ENCODE data around the gene HOXD12.

Gene HOXD12

GRCh38 chr2:176134035-176134434, 34.4 kb downstream of the HOXD12 start:
- H3K9me3 ChIP-seq (ENCODE audit: control insufficient read depth in 2 of 2, low read length in 2 of 2) = no peaks in the 10 kb centered on the region
- no peak overlapping the region for H3K4me3 ChIP-seq (ENCODE audit: low read length in 2 of 2)
- peaks cover 12 to 13% of the 10 kb centered on the region in 2 donors for H3K4me1 ChIP-seq (ENCODE audit: control insufficient read depth in 2 of 2, insufficient read depth in 2 of 2, low read length in 2 of 2)
- H3K9ac ChIP-seq (ENCODE audit: low read depth in 1 of 2, low read length in 2 of 2) = no peak overlapping the region
- no peak overlapping the region for H3K27ac ChIP-seq (ENCODE audit: low read depth in 2 of 2, low read length in 2 of 2)
- no peaks in the 10 kb centered on the region for H3K36me3 ChIP-seq (ENCODE audit: control insufficient read depth in 2 of 2, insufficient read depth in 2 of 2, low read length in 2 of 2)
- H3K27me3 ChIP-seq (ENCODE audit: control insufficient read depth in 2 of 2, insufficient read depth in 2 of 2, low read length in 2 of 2) = peaks cover 8 to 22% of the 10 kb centered on the region in 2 donors

GRCh38 chr2:176135035-176135440, 35.4 kb downstream of the HOXD12 start:
- peaks cover 12 to 22% of the 10 kb centered on the region in 2 donors for H3K27me3 ChIP-seq (ENCODE audit: control insufficient read depth in 2 of 2, insufficient read depth in 2 of 2, low read length in 2 of 2)
- H3K4me1 ChIP-seq (ENCODE audit: control insufficient read depth in 2 of 2, insufficient read depth in 2 of 2, low read length in 2 of 2) = peaks cover 10 to 11% of the 10 kb centered on the region in 2 donors
- no peak overlapping the region for H3K9ac ChIP-seq (ENCODE audit: low read depth in 1 of 2, low read length in 2 of 2)
- H3K4me3 ChIP-seq (ENCODE audit: low read length in 2 of 2) = peak overlapping the region in 1 of 2 donors; percentile 20
- H3K27ac ChIP-seq (ENCODE audit: low read depth in 2 of 2, low read length in 2 of 2) = peak overlapping the region; percentile 77 to 83
- H3K36me3 ChIP-seq (ENCODE audit: control insufficient read depth in 2 of 2, insufficient read depth in 2 of 2, low read length in 2 of 2) = no peaks in the 10 kb centered on the region
- H3K9me3 ChIP-seq (ENCODE audit: control insufficient read depth in 2 of 2, low read length in 2 of 2) = no peaks in the 10 kb centered on the region

DNA sequence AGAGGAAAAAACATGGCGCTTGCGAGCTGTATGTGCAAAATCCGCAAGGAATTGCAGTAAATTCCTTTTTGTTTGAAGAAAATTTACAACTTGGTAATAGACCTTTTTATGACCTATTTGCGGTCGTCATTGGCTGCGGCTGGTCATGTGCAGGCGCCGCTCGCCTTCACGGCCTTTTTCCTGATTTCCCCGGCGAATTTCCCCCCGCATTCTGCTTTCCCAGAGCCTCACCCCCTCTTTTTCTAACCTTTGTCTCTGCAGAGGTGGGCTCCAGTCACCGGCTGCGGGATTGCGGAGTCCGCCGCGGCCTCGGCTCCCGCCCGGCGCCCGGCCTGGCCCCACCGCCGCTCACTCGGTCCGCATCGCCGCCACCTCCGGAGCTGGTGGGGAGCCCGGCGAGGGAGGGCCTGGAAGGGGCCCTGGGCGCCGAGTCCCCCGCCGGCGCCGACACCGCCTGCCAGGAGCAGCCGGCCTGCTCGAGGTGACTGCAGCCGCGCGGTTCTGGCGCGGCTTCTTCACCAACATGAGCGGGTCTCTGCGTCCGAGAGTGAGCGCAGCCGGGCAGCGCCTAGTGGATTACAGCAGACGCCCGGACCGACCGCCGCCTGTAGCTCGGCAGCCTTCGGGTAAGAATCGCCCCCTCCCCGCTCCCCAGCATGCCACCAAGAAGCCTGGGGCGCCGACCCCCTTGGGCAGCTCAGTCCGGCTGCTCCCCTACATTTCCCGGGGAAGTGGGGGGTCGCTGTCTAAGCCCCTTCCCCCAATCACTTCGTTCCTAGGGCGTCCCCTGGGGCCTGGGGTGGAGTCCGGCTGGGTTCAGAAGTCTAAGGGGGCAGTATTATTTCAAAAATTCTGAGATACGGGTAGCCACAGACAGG, 37.0 kb downstream of the HOXD12 start:
- no peaks in the 10 kb centered on the region for H3K36me3 ChIP-seq (ENCODE audit: control insufficient read depth in 2 of 2, insufficient read depth in 2 of 2, low read length in 2 of 2)
- peaks cover 9 to 17% of the 10 kb centered on the region in 2 donors for H3K27me3 ChIP-seq (ENCODE audit: control insufficient read depth in 2 of 2, insufficient read depth in 2 of 2, low read length in 2 of 2)
- peak overlapping the region; percentile 77 to 83 for H3K27ac ChIP-seq (ENCODE audit: low read depth in 2 of 2, low read length in 2 of 2)
- peaks cover 17 to 18% of the 10 kb centered on the region in 2 donors for H3K4me1 ChIP-seq (ENCODE audit: control insufficient read depth in 2 of 2, insufficient read depth in 2 of 2, low read length in 2 of 2)
- H3K4me3 ChIP-seq (ENCODE audit: low read length in 2 of 2) = peak overlapping the region; percentile 76 to 82
- H3K9ac ChIP-seq (ENCODE audit: low read depth in 1 of 2, low read length in 2 of 2) = peak overlapping the region; percentile 64 to 75
- no peaks in the 10 kb centered on the region for H3K9me3 ChIP-seq (ENCODE audit: control insufficient read depth in 2 of 2, low read length in 2 of 2)

- H3K27me3 ChIP-seq (ENCODE audit: control insufficient read depth in 2 of 2, insufficient read depth in 2 of 2, low read length in 2 of 2) = peaks cover 8 to 13% of the 10 kb centered on the region in 2 donors
- no peaks in the 10 kb centered on the region for H3K9me3 ChIP-seq (ENCODE audit: control insufficient read depth in 2 of 2, low read length in 2 of 2)
- H3K36me3 ChIP-seq (ENCODE audit: control insufficient read depth in 2 of 2, insufficient read depth in 2 of 2, low read length in 2 of 2) = no peaks in the 10 kb centered on the region
- peaks cover 17 to 18% of the 10 kb centered on the region in 2 donors for H3K4me1 ChIP-seq (ENCODE audit: control insufficient read depth in 2 of 2, insufficient read depth in 2 of 2, low read length in 2 of 2)
- peak overlapping the region; percentile 76 to 82 for H3K4me3 ChIP-seq (ENCODE audit: low read length in 2 of 2)
- peak overlapping the region; percentile 77 to 83 for H3K27ac ChIP-seq (ENCODE audit: low read depth in 2 of 2, low read length in 2 of 2)
- H3K9ac ChIP-seq (ENCODE audit: low read depth in 1 of 2, low read length in 2 of 2) = peak overlapping the region; percentile 64 to 75
Measured at GRCh38 chr2:176137252-176137580, 37.6 kb downstream of the HOXD12 start.

GRCh38 chr2:176137906-176138305, 38.3 kb downstream of the HOXD12 start:
- H3K36me3 ChIP-seq (ENCODE audit: control insufficient read depth in 2 of 2, insufficient read depth in 2 of 2, low read length in 2 of 2) = no peaks in the 10 kb centered on the region
- no peak overlapping the region for H3K9ac ChIP-seq (ENCODE audit: low read depth in 1 of 2, low read length in 2 of 2)
- H3K4me3 ChIP-seq (ENCODE audit: low read length in 2 of 2) = peak overlapping the region in 1 of 2 donors; percentile 8
- H3K27me3 ChIP-seq (ENCODE audit: control insufficient read depth in 2 of 2, insufficient read depth in 2 of 2, low read length in 2 of 2) = peaks cover 4 to 10% of the 10 kb centered on the region in 2 donors
- H3K4me1 ChIP-seq (ENCODE audit: control insufficient read depth in 2 of 2, insufficient read depth in 2 of 2, low read length in 2 of 2) = peaks cover 18 to 21% of the 10 kb centered on the region in 2 donors
- no peaks in the 10 kb centered on the region for H3K9me3 ChIP-seq (ENCODE audit: control insufficient read depth in 2 of 2, low read length in 2 of 2)
- no peak overlapping the region for H3K27ac ChIP-seq (ENCODE audit: low read depth in 2 of 2, low read length in 2 of 2)

DNA sequence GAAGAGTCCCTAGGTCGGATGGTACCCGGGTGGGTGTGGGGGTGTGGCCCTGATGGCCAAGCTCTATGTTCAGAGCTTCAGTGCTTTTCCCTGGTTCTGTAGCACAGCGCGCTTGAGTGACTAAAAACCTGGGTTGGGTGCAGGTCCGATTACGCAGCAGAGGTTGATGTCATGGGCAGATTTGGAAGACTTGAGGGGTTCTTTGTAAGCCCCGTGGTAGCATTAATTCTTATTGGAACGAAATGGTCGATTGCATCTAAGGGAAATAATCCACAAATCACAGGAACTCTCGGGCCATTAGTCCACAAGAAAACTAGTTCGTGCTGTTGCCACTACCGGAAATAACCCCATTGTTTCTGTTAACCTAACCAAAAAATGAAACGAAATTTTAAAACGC, 38.9 kb downstream of the HOXD12 start:
- Histone ChIP-seq H3K27ac (ENCODE audit: low read depth in 2 of 2, low read length in 2 of 2) (peak overlapping the region; percentile 2 to 61), H3K9me3 (ENCODE audit: control insufficient read depth in 2 of 2, low read length in 2 of 2) (no peaks in the 10 kb centered on the region), H3K27me3 (ENCODE audit: control insufficient read depth in 2 of 2, insufficient read depth in 2 of 2, low read length in 2 of 2) (peaks cover 3 to 10% of the 10 kb centered on the region in 2 donors), H3K4me1 (ENCODE audit: control insufficient read depth in 2 of 2, insufficient read depth in 2 of 2, low read length in 2 of 2) (peaks cover 23 to 27% of the 10 kb centered on the region in 2 donors), H3K4me3 (ENCODE audit: low read length in 2 of 2) (peak overlapping the region in 1 of 2 donors; percentile 41), H3K36me3 (ENCODE audit: control insufficient read depth in 2 of 2, insufficient read depth in 2 of 2, low read length in 2 of 2) (no peaks in the 10 kb centered on the region), H3K9ac (ENCODE audit: low read depth in 1 of 2, low read length in 2 of 2) (no peak overlapping the region)

- H3K4me1 ChIP-seq (ENCODE audit: control insufficient read depth in 2 of 2, insufficient read depth in 2 of 2, low read length in 2 of 2) = peaks cover 23 to 27% of the 10 kb centered on the region in 2 donors
- H3K27ac ChIP-seq (ENCODE audit: low read depth in 2 of 2, low read length in 2 of 2) = peak overlapping the region; percentile 16 to 61
- H3K27me3 ChIP-seq (ENCODE audit: control insufficient read depth in 2 of 2, insufficient read depth in 2 of 2, low read length in 2 of 2) = peaks cover 3 to 10% of the 10 kb centered on the region in 2 donors
- H3K4me3 ChIP-seq (ENCODE audit: low read length in 2 of 2) = peak overlapping the region in 1 of 2 donors; percentile 41
- H3K9ac ChIP-seq (ENCODE audit: low read depth in 1 of 2, low read length in 2 of 2) = peak overlapping the region in 1 of 2 donors; percentile 32
- H3K9me3 ChIP-seq (ENCODE audit: control insufficient read depth in 2 of 2, low read length in 2 of 2) = no peaks in the 10 kb centered on the region
- no peaks in the 10 kb centered on the region for H3K36me3 ChIP-seq (ENCODE audit: control insufficient read depth in 2 of 2, insufficient read depth in 2 of 2, low read length in 2 of 2)
Measured at GRCh38 chr2:176138923-176139660, 39.5 kb downstream of the HOXD12 start.

DNA sequence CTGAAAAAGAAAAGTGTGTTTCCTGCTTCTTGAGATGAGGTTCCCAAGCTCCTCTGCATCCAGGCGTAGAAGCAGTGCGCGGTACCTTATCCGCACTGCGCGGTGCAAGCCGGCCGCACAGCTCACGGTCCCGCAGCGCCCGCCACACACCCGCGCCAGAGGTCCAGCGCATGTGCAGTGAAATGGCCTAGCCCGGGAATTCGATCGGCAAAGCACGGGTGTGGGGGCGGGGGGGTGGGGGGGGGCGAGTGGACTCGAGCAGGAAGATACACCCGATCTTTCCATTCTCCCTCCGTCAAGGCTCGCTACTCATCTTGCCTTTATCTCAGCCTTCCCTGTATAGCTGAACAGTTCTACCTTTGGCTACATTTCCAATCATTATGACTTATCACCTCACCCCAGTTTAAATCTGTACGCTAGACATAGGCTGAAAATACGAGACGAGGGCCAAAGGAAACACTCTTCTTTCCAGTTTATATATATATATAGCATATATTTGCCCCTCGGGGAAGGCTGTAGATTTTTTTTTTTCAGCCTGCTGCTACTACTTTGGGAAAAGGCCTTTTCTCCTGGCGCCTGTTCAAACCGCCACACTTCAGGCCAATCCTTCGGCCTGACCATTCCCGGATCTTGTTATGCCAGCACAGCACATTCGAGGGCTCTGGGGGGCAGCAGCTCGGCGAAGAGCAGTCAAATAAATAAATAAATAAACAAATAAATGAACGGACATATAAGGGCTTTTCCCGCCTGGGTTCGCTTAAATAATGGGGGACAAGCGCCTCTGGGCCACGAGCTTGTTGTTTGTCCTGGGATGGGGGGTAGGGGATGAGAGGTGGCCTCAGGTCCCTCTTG, 40.3 kb downstream of the HOXD12 start:
- H3K4me1 ChIP-seq (ENCODE audit: control insufficient read depth in 2 of 2, insufficient read depth in 2 of 2, low read length in 2 of 2) = peaks cover 26 to 28% of the 10 kb centered on the region in 2 donors
- H3K4me3 ChIP-seq (ENCODE audit: low read length in 2 of 2) = peak overlapping the region in 1 of 2 donors; percentile 76
- H3K36me3 ChIP-seq (ENCODE audit: control insufficient read depth in 2 of 2, insufficient read depth in 2 of 2, low read length in 2 of 2) = no peaks in the 10 kb centered on the region
- H3K9ac ChIP-seq (ENCODE audit: low read depth in 1 of 2, low read length in 2 of 2) = peak overlapping the region in 1 of 2 donors; percentile 72
- no peaks in the 10 kb centered on the region for H3K9me3 ChIP-seq (ENCODE audit: control insufficient read depth in 2 of 2, low read length in 2 of 2)
- H3K27ac ChIP-seq (ENCODE audit: low read depth in 2 of 2, low read length in 2 of 2) = peak overlapping the region in 1 of 2 donors; percentile 61
- peaks cover 3 to 10% of the 10 kb centered on the region in 2 donors for H3K27me3 ChIP-seq (ENCODE audit: control insufficient read depth in 2 of 2, insufficient read depth in 2 of 2, low read length in 2 of 2)

- Histone ChIP-seq H3K36me3 (ENCODE audit: control insufficient read depth in 2 of 2, insufficient read depth in 2 of 2, low read length in 2 of 2) (no peaks in the 10 kb centered on the region), H3K4me1 (ENCODE audit: control insufficient read depth in 2 of 2, insufficient read depth in 2 of 2, low read length in 2 of 2) (peaks cover 26 to 34% of the 10 kb centered on the region in 2 donors), H3K27me3 (ENCODE audit: control insufficient read depth in 2 of 2, insufficient read depth in 2 of 2, low read length in 2 of 2) (peaks cover 3 to 8% of the 10 kb centered on the region in 2 donors), H3K27ac (ENCODE audit: low read depth in 2 of 2, low read length in 2 of 2) (peak overlapping the region; percentile 26 to 56), H3K9me3 (ENCODE audit: control insufficient read depth in 2 of 2, low read length in 2 of 2) (no peaks in the 10 kb centered on the region), H3K4me3 (ENCODE audit: low read length in 2 of 2) (peak overlapping the region; percentile 76 to 78), H3K9ac (ENCODE audit: low read depth in 1 of 2, low read length in 2 of 2) (peak overlapping the region; percentile 56 to 72)
Measured at GRCh38 chr2:176140513-176141317, 41.1 kb downstream of the HOXD12 start.
